Mammary epithelial cell (primary cell): ENCODE results near the gene ZNF524.

Source experiments
- EZH2 ChIP-seq: IDR thresholded peaks from 2 replicates; pipeline ENCODE4 v1.6.1; 2012; ENCODE audit warnings: low read length, inconsistent platforms, borderline replicate concordance
- TF ChIP-seq, protein P1 (sequence below), 2 donors: IDR thresholded peaks in 1 of 2; conservative IDR thresholded peaks in 1 of 2; 2 replicates each; pipeline ENCODE4 v1.5.1; 2011 to 2012; ENCODE audit warnings: inconsistent platforms in 2 of 2, low read length in 2 of 2, mild to moderate bottlenecking in 2 of 2, control low read depth in 1 of 2, low read depth in 1 of 2; ENCODE audit not compliant: insufficient read depth in 1 of 2; ENCODE audit errors: extremely low read depth in 1 of 2

GRCh38 chr19:55642153-55643002 lies 42.3 kb downstream of the ZNF524 start:
- TF ChIP-seq, protein P1, sequence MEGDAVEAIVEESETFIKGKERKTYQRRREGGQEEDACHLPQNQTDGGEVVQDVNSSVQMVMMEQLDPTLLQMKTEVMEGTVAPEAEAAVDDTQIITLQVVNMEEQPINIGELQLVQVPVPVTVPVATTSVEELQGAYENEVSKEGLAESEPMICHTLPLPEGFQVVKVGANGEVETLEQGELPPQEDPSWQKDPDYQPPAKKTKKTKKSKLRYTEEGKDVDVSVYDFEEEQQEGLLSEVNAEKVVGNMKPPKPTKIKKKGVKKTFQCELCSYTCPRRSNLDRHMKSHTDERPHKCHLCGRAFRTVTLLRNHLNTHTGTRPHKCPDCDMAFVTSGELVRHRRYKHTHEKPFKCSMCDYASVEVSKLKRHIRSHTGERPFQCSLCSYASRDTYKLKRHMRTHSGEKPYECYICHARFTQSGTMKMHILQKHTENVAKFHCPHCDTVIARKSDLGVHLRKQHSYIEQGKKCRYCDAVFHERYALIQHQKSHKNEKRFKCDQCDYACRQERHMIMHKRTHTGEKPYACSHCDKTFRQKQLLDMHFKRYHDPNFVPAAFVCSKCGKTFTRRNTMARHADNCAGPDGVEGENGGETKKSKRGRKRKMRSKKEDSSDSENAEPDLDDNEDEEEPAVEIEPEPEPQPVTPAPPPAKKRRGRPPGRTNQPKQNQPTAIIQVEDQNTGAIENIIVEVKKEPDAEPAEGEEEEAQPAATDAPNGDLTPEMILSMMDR (conservative IDR thresholded peaks at IDR 0.05 in 1 of 2, IDR thresholded peaks at IDR 0.05 in 1 of 2; ENCODE audit: extremely low read depth in 1 of 2, insufficient read depth in 1 of 2, low read depth in 1 of 2, low read length in 2 of 2): no peak
- TF ChIP-seq EZH2: no peak
